Lower lobe of right lung (tissue), 2 donors: ENCODE results near the gene FBXO27. TPM values are rescaled to one million over a fixed set of nuclear protein-coding genes. Genes with fewer than 3 reads are reported as not detected.
"Not testable (repeated sequence)": the region's sequence is repeated elsewhere in the genome, so short reads cannot be mapped to it uniquely, and the experiment has no call there.

Source experiments
- ATAC-seq, 2 donors: fragments of 200-7000 bp; cut with Tn5 transposase; one replicate each; pipeline ENCODE4 v1.9.1; 2020 to 2022; ENCODE audit warnings: mild to moderate bottlenecking in 2 of 2, moderate library complexity in 2 of 2
- DNase-seq: peaks from one replicate; pipeline ENCODE4 v3.0.0-alpha.2; 2020
- H3K27ac ChIP-seq: fragments of 200-600 bp; one replicate; pipeline ENCODE4 v1.8.0; 2022
- H3K27me3 ChIP-seq: fragments of 200-600 bp; one replicate; pipeline ENCODE4 v1.8.0; 2022; ENCODE audit warnings: low read depth
- H3K36me3 ChIP-seq: fragments of 200-600 bp; one replicate; pipeline ENCODE4 v1.8.0; 2022; ENCODE audit warnings: mild to moderate bottlenecking
- H3K4me1 ChIP-seq: fragments of 200-600 bp; one replicate; pipeline ENCODE4 v1.8.0; 2022
- H3K4me3 ChIP-seq: fragments of 200-600 bp; one replicate; pipeline ENCODE4 v1.8.0; 2022; ENCODE audit warnings: mild to moderate bottlenecking
- H3K9me3 ChIP-seq: fragments of 200-600 bp; one replicate; pipeline ENCODE4 v1.8.0; 2022
- intact Hi-C: fragments of 100-400 bp; cut with DNase I; formaldehyde crosslinking; loops from one replicate; pipeline ENCODE4 v1.11.0; 2022
- total RNA-seq: library from RNA; stranded (reverse); fragmentation: NEBNext Ultra II Directional; extraction: Animal tissue kit (Norgen Biotek cat#: 25700); gene quantifications from one replicate; pipeline ENCODE4 v1.2.1, GENCODE V29; 2021
- TF ChIP-seq, protein P1 (sequence below): fragments of 200-600 bp; IDR thresholded peaks from one replicate; pipeline ENCODE4 v1.8.0; 2022; ENCODE audit warnings: antibody characterized with exemption, mild to moderate bottlenecking
- donor health status: DM: no; HTN: yes; CAD: no; lungs with severe emphysema.

FBXO27 gene
- total RNA-seq, 1 donor from 2014 or later: 6.4 TPM

DNA sequence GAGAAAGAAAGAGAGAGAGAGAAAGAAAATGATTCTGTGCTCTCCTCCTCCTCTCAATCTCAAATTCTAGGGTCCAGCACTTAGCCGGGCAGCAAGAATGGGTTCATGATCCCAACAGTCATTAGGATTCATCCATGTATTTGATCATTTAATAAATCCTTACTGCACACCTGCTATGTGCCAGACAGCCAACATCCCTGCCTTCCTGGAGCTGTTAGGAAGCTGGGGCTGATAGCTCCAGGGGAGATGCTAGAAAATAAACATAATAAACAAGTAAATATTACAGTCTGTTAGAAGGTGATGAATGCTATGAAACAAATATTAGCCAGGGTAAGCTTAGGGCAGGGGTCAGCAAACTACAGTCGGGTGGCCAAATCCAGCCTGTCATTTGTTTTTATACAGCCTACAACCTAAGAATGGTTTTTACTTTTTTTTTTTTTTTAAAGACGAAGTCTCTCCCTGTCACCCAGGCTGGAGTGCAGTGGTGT is 41.9 kb upstream of the FBXO27 start:
- ATAC-seq (no peak), DNase-seq (no peak)
- H3K4me3 ChIP-seq: no peak overlapping the region
- H3K27me3 ChIP-seq: peaks cover 22% of the 10 kb centered on the region
- no peaks in the 10 kb centered on the region for H3K9me3 ChIP-seq
- no peaks in the 10 kb centered on the region for H3K4me1 ChIP-seq
- intact Hi-C loops: no loop called here
- H3K27ac ChIP-seq: no peak overlapping the region
- no peaks in the 10 kb centered on the region for H3K36me3 ChIP-seq
- TF ChIP-seq, protein P1, sequence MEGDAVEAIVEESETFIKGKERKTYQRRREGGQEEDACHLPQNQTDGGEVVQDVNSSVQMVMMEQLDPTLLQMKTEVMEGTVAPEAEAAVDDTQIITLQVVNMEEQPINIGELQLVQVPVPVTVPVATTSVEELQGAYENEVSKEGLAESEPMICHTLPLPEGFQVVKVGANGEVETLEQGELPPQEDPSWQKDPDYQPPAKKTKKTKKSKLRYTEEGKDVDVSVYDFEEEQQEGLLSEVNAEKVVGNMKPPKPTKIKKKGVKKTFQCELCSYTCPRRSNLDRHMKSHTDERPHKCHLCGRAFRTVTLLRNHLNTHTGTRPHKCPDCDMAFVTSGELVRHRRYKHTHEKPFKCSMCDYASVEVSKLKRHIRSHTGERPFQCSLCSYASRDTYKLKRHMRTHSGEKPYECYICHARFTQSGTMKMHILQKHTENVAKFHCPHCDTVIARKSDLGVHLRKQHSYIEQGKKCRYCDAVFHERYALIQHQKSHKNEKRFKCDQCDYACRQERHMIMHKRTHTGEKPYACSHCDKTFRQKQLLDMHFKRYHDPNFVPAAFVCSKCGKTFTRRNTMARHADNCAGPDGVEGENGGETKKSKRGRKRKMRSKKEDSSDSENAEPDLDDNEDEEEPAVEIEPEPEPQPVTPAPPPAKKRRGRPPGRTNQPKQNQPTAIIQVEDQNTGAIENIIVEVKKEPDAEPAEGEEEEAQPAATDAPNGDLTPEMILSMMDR: no peak

DNA sequence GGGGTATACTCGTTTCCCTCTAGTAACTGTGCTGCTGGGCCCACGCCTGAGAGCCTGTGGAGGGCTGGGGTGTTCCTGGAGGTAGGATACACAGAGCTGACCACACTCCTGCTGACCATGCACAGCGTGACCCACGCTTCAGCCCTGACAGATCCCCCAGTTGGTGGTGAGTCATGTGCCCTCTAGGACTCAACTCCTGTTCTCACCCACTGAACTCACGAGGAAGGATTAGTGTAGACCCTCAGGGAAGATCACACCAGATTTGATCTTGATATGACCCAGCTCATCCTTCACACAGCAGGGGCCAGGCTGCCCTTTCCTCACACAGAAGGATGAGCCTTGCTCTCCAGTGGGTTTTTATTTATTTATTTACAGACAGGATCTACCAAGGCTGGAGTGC is 38.5 kb upstream of the FBXO27 start:
- Histone ChIP-seq H3K9me3 (no peaks in the 10 kb centered on the region), H3K4me1 (no peaks in the 10 kb centered on the region), H3K27me3 (peaks cover 4% of the 10 kb centered on the region), H3K36me3 (no peaks in the 10 kb centered on the region), H3K27ac (no peak overlapping the region), H3K4me3 (no peak overlapping the region)
- no peak for DNase-seq
- TF ChIP-seq, protein P1: no peak
- no peak for ATAC-seq
- intact Hi-C loops: no loop called here

DNA sequence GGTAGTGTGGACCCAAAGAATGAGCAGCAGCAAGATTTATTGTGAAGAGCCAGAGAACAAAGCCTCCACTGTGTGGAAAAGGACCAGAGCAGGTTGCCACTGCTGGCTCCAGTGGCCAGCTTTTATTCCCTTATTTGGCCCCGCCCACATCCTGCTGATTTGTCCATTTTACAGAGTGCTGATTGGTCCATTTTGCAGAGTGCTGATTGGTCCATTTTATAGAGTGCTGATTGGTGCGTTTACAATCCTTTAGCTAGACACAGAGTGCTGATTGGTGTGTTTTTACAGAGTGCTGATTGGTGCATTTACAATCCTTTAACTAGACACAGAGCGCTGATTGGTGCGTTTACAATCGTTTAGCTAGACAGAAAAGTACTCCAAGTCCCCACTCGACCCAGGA is 35.9 kb upstream of the FBXO27 start:
- H3K27me3 ChIP-seq, H3K27ac ChIP-seq, H3K9me3 ChIP-seq, H3K36me3 ChIP-seq, intact Hi-C loops, DNase-seq, H3K4me1 ChIP-seq, H3K4me3 ChIP-seq, ATAC-seq: not testable (repeated sequence)

DNA sequence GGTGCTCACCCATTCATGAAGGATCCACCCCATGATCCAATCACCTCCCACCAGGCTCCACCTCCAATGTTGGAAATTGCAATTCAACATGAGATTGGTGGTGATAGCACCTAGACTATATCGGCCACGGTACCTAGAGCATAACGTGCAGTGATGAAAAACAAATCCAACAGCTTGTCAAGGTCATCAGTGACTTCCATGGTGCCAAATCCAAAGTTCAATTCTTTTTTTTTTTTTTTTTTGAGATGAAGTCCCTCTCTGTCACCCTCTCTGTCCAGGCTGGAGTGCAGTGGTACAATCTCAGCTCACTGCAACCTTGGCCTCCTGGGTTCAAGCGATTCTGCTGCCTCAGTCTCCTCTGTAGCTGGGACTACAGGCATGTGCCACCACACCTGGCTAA is 34.8 kb upstream of the FBXO27 start:
- H3K4me3 ChIP-seq: no peak overlapping the region
- no peaks in the 10 kb centered on the region for H3K4me1 ChIP-seq
- ATAC-seq (no peak), DNase-seq (no peak)
- no peak overlapping the region for H3K27ac ChIP-seq
- TF ChIP-seq, protein P1: no peak
- H3K36me3 ChIP-seq: no peaks in the 10 kb centered on the region
- no peaks in the 10 kb centered on the region for H3K27me3 ChIP-seq
- no peaks in the 10 kb centered on the region for H3K9me3 ChIP-seq
- intact Hi-C loops: no loop called here

DNA sequence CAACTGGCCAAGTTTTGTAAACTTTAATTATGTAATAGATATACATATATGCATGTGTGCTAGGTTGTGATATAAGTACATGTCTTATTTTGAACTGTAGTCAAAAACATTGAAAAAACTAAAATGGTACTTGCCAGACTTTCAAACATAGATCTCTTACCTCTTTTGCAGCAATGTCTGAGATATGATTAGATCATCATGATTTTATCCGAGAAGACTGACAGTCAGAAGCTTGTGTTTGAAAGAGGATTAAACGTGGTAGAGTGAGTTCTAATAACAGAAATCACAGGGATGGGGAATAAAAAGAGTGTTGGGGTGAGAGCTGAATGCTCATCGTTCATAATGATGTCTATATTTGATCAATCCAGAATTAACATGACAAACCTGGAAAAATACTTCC is 33.6 kb upstream of the FBXO27 start:
- DNase-seq: no peak
- no peak overlapping the region for H3K4me3 ChIP-seq
- no peaks in the 10 kb centered on the region for H3K36me3 ChIP-seq
- no peaks in the 10 kb centered on the region for H3K4me1 ChIP-seq
- H3K27ac ChIP-seq: no peak overlapping the region
- intact Hi-C loops: no loop called here
- no peak for ATAC-seq
- H3K9me3 ChIP-seq: no peaks in the 10 kb centered on the region
- H3K27me3 ChIP-seq: no peaks in the 10 kb centered on the region
- TF ChIP-seq, protein P1: no peak

DNA sequence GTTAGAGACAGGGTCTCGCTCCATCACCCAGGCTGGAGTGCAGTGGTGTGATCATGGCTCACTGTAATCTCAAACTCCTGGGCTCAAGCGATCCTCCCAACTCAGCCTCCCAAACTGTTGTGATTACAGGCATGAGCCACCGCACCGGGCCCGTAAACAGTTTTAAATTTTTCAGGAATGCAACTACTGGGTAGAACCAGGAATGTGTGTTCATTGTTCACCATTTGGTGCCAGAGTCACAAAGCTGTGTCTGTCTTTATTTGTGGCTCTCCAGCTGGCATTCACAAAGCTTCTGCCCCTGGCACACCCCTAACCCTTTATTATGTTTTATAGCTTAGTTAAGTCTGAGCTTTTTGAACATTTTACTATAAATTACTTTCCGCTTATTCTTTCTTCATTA is 32.1 kb upstream of the FBXO27 start:
- TF ChIP-seq, protein P1: no peak
- H3K4me1 ChIP-seq: no peaks in the 10 kb centered on the region
- no peaks in the 10 kb centered on the region for H3K9me3 ChIP-seq
- H3K27ac ChIP-seq: no peak overlapping the region
- ATAC-seq: no peak
- DNase-seq: no peak
- no peaks in the 10 kb centered on the region for H3K36me3 ChIP-seq
- intact Hi-C loops: no loop called here
- H3K4me3 ChIP-seq: no peak overlapping the region
- H3K27me3 ChIP-seq: no peaks in the 10 kb centered on the region
